Measurements from ENCODE around the gene CFAP45.

CFAP45 gene

GRCh38 chr1:159879136-159879535, 20.8 kb downstream of the CFAP45 start:
- no peak for TF ChIP-seq EZH2 (IDR thresholded peaks at IDR 0.05; ENCODE audit: borderline replicate concordance, low read length)
- no peak overlapping the region for H3K9ac ChIP-seq (ENCODE audit: low read length)
- no peak overlapping the region for H2AFZ ChIP-seq (ENCODE audit: low read length)
- H3K9me2 ChIP-seq (ENCODE audit: low read depth, low read length), result no peaks in the 10 kb centered on the region
- H3K4me1 ChIP-seq (ENCODE audit: insufficient read depth, low read length, severe bottlenecking), result no peaks in the 10 kb centered on the region
- no peak overlapping the region for H3K27ac ChIP-seq (ENCODE audit: low read depth, low read length, poor library complexity, severe bottlenecking)
- H3K4me3 ChIP-seq (ENCODE audit: low read depth, low read length, poor library complexity, severe bottlenecking), result no peak overlapping the region
- no peaks in the 10 kb centered on the region for H3K79me2 ChIP-seq (ENCODE audit: insufficient read depth, low read length)
- no peaks in the 10 kb centered on the region; the same call in 1 of the 2 replicates for H3K27me3 ChIP-seq (ENCODE audit: insufficient read depth, low read length)
- H4K20me1 ChIP-seq (ENCODE audit: insufficient read depth, low read length), result no peaks in the 10 kb centered on the region
- H3K9me3 ChIP-seq (ENCODE audit: low read length), result no peaks in the 10 kb centered on the region
- no peaks in the 10 kb centered on the region for H3F3A ChIP-seq (ENCODE audit: insufficient read depth, low read length)
- H3K4me2 ChIP-seq (ENCODE audit: low read length), result no peak overlapping the region
- H3K36me3 ChIP-seq (ENCODE audit: insufficient read depth, low read length), result no peaks in the 10 kb centered on the region

GRCh38 chr1:159877695-159878444, 22.1 kb downstream of the CFAP45 start:
- no peak overlapping the region for H3K27ac ChIP-seq (ENCODE audit: low read depth, low read length, poor library complexity, severe bottlenecking)
- H4K20me1 ChIP-seq (ENCODE audit: insufficient read depth, low read length), result no peaks in the 10 kb centered on the region
- no peaks in the 10 kb centered on the region; the same call in 1 of the 2 replicates for H3K27me3 ChIP-seq (ENCODE audit: insufficient read depth, low read length)
- H3K4me2 ChIP-seq (ENCODE audit: low read length), result no peak overlapping the region
- H3K79me2 ChIP-seq (ENCODE audit: insufficient read depth, low read length), result no peaks in the 10 kb centered on the region
- no peaks in the 10 kb centered on the region for H3K9me2 ChIP-seq (ENCODE audit: low read depth, low read length)
- no peak overlapping the region for H3K9ac ChIP-seq (ENCODE audit: low read length)
- no peak overlapping the region for H3K4me3 ChIP-seq (ENCODE audit: low read depth, low read length, poor library complexity, severe bottlenecking)
- H3K9me3 ChIP-seq (ENCODE audit: low read length), result no peaks in the 10 kb centered on the region
- H3F3A ChIP-seq (ENCODE audit: insufficient read depth, low read length), result no peaks in the 10 kb centered on the region
- no peaks in the 10 kb centered on the region for H3K36me3 ChIP-seq (ENCODE audit: insufficient read depth, low read length)
- H3K4me1 ChIP-seq (ENCODE audit: insufficient read depth, low read length, severe bottlenecking), result no peaks in the 10 kb centered on the region
- no peak overlapping the region for H2AFZ ChIP-seq (ENCODE audit: low read length)
- TF ChIP-seq EZH2 (IDR thresholded peaks at IDR 0.05; ENCODE audit: borderline replicate concordance, low read length) (no peak), CTCF (IDR thresholded peaks at IDR 0.05; ENCODE audit: low read length) (no peak)

- TF ChIP-seq EZH2 (IDR thresholded peaks at IDR 0.05; ENCODE audit: borderline replicate concordance, low read length) (no peak), CTCF (IDR thresholded peaks at IDR 0.05; ENCODE audit: low read length) (no peak)
- no peak overlapping the region for H3K27ac ChIP-seq (ENCODE audit: low read depth, low read length, poor library complexity, severe bottlenecking)
- no peaks in the 10 kb centered on the region for H3K36me3 ChIP-seq (ENCODE audit: insufficient read depth, low read length)
Observed at GRCh38 chr1:159873530-159874143, 26.3 kb downstream of the CFAP45 start.

More at GRCh38 chr1:159873530-159874143, 26.3 kb downstream of the CFAP45 start:
- Histone ChIP-seq H3F3A (ENCODE audit: insufficient read depth, low read length) (no peaks in the 10 kb centered on the region), H3K4me2 (ENCODE audit: low read length) (no peak overlapping the region), H3K4me3 (ENCODE audit: low read depth, low read length, poor library complexity, severe bottlenecking) (no peak overlapping the region), H3K9me3 (ENCODE audit: low read length) (no peaks in the 10 kb centered on the region), H3K27me3 (ENCODE audit: insufficient read depth, low read length) (no peaks in the 10 kb centered on the region; the same call in 1 of the 2 replicates), H3K9ac (ENCODE audit: low read length) (no peak overlapping the region), H4K20me1 (ENCODE audit: insufficient read depth, low read length) (no peaks in the 10 kb centered on the region), H3K79me2 (ENCODE audit: insufficient read depth, low read length) (no peaks in the 10 kb centered on the region), H2AFZ (ENCODE audit: low read length) (no peak overlapping the region), H3K9me2 (ENCODE audit: low read depth, low read length) (no peaks in the 10 kb centered on the region), H3K4me1 (ENCODE audit: insufficient read depth, low read length, severe bottlenecking) (no peaks in the 10 kb centered on the region)
